MCF 10A (cell line): ENCODE results near the gene SPOUT1. TPM values are rescaled to one million over a fixed set of nuclear protein-coding genes. Genes with fewer than 3 reads are reported as not detected.

Experiments used
- BruUV-seq: library from RNA; stranded (reverse); fragments of 400-500 nt; replicated peaks from 2 replicates; lab custom pipeline; 2021; lab: Mats Ljungman, UMichigan
- CTCF ChIA-PET: fragments of 300-600 bp; sonication (Branson Sonifier 250); formaldehyde crosslinking; extraction: SDS; loops from one replicate; lab custom pipeline; 2021; ENCODE audit warnings: antibody characterized with exemption, inconsistent platforms; lab: Yijun Ruan, JAX
- POLR2A ChIA-PET: fragments of 300-600, 350-650 bp; sonication (Branson Sonifier 250); formaldehyde crosslinking; extraction: SDS; loops from one replicate; lab custom pipeline; 2020; ENCODE audit warnings: antibody characterized with exemption, inconsistent platforms; lab: Yijun Ruan, JAX
- DNase-seq: peaks from one replicate; pipeline ENCODE4 v3.0.0-alpha.2; 2018; ENCODE audit not compliant: unreplicated experiment
- H3K27ac Mint-ChIP-seq: one replicate; pipeline ENCODE4 v1.8.0; 2022; ENCODE audit warnings: mild to moderate bottlenecking, low read depth, mixed read lengths; ENCODE audit not compliant: unreplicated experiment
- H3K27me3 Mint-ChIP-seq: one replicate; pipeline ENCODE4 v1.8.0; 2022; ENCODE audit warnings: mixed read lengths; ENCODE audit not compliant: insufficient read depth, unreplicated experiment
- H3K36me3 Mint-ChIP-seq: one replicate; pipeline ENCODE4 v1.8.0; 2022; ENCODE audit warnings: mild to moderate bottlenecking, moderate library complexity, mixed read lengths; ENCODE audit not compliant: insufficient read depth, unreplicated experiment
- H3K4me1 Mint-ChIP-seq: one replicate; pipeline ENCODE4 v1.8.0; 2022; ENCODE audit warnings: mixed read lengths; ENCODE audit not compliant: insufficient read depth, unreplicated experiment
- H3K4me3 Mint-ChIP-seq: one replicate; pipeline ENCODE4 v1.8.0; 2022; ENCODE audit warnings: mild to moderate bottlenecking, moderate library complexity, mixed read lengths; ENCODE audit not compliant: unreplicated experiment
- H3K9me3 Mint-ChIP-seq: one replicate; pipeline ENCODE4 v1.8.0; 2022; ENCODE audit warnings: mixed read lengths; ENCODE audit not compliant: unreplicated experiment
- intact Hi-C: fragments of 100-400 bp; cut with micrococcal nuclease; formaldehyde crosslinking; loops from 2 replicates; pipeline ENCODE4 v1.14.1; 2022
- total RNA-seq: library from RNA; stranded (reverse); gene quantifications from 2 replicates; pipeline ENCODE4 v1.2.3, GENCODE V29; 2022
- TF ChIP-seq, protein P1 (sequence below): fragments of 200-600 bp; IDR thresholded peaks from one replicate; pipeline ENCODE4 v1.8.0; 2022; ENCODE audit warnings: antibody characterized with exemption, mild to moderate bottlenecking; ENCODE audit not compliant: unreplicated experiment

SPOUT1 gene
- total RNA-seq, 1 experiment from 2014 or later = 32.4 TPM

DNA sequence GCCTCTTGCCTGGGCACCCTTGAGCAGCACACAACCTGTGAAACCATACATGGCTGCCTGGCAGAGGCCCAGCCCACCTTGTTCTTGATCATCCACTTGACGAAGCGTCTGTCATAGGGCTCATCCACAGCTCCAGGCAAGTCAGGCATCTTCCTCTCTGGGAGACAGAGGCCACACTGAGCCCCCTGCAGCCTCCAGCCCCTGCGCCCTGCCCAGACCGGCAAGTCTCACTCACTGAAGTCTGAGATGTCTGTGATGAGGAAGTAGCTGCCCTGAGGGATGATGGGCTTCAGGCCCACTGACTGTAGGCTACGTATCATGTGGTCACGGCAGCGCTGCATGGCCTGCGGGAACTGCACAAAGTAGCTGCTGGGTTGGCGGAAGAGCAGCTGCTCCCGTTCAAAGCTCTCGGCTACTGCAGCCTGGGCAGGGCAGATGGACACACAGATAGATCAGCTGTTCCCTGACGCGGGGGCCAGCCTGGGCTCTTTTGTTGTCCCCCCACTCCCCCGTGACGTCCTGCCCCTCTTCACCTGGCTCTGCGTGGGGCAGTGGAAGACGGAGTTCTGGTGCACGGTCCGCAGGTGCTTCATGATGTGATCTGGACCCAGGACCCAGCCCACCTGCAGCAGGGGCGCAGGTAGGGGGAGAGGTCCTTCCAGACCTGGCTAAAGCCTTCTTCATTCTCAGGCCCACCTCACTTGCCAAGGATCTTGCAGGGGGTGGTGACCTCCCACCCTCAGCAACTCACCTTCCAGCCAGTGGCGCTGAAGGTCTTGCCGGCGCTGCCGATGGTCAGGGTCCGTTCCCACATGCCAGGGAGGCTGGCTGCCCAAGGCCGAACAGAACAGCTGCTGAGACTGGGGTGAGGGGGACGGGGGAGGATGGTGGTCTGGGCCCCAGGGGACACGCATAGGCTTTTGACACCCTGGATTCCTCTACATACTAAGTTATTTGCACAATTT is 5.9 kb upstream of the SPOUT1 start:
- TF ChIP-seq, protein P1, sequence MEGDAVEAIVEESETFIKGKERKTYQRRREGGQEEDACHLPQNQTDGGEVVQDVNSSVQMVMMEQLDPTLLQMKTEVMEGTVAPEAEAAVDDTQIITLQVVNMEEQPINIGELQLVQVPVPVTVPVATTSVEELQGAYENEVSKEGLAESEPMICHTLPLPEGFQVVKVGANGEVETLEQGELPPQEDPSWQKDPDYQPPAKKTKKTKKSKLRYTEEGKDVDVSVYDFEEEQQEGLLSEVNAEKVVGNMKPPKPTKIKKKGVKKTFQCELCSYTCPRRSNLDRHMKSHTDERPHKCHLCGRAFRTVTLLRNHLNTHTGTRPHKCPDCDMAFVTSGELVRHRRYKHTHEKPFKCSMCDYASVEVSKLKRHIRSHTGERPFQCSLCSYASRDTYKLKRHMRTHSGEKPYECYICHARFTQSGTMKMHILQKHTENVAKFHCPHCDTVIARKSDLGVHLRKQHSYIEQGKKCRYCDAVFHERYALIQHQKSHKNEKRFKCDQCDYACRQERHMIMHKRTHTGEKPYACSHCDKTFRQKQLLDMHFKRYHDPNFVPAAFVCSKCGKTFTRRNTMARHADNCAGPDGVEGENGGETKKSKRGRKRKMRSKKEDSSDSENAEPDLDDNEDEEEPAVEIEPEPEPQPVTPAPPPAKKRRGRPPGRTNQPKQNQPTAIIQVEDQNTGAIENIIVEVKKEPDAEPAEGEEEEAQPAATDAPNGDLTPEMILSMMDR = no peak
- Mint-ChIP-seq H3K9me3 (no peaks in the 10 kb centered on the region), H3K4me3 (no peak overlapping the region), H3K36me3 (peaks cover 26% of the 10 kb centered on the region), H3K27me3 (no peaks in the 10 kb centered on the region), H3K27ac (no peak overlapping the region), H3K4me1 (no peaks in the 10 kb centered on the region)
- intact Hi-C loops = no loop called here
- DNase-seq = no peak
- ChIA-PET CTCF (interaction anchor here (0.6 kb wide), 1 partner anchor 75 kb away, joined by 3 read pairs; no protein-coding TSS in a partner anchor), POLR2A (no interaction called here)
- no TSS peak for BruUV-seq

DNA sequence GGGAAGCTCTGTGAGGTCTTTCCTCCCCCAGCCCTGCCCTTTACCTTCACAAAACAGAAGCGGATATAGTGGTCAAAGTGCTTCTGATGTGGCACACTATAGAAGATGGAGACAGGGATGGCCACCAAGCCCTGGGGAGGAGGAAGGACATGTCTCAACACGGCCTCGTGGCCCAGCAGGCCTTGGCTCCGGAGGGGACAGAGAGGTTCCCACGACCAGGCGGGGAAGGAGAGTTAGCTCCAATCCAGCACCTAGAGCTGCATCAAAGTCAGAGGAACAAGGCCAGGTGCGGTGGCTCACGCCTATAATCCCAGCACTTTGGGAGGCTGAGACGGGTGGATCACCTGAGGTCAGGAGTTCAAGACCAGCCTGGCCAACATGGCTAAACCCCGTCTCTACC is 4.1 kb upstream of the SPOUT1 start:
- CTCF ChIA-PET = interaction anchor here (0.6 kb wide), 1 partner anchor 292 kb away, joined by 3 read pairs; no protein-coding TSS in a partner anchor
- POLR2A ChIA-PET = no interaction called here
- DNase-seq = no peak
- Mint-ChIP-seq H3K27ac (peak overlapping the region; percentile 59), H3K27me3 (no peaks in the 10 kb centered on the region), H3K4me3 (no peak overlapping the region), H3K4me1 (peaks cover 5% of the 10 kb centered on the region), H3K9me3 (no peaks in the 10 kb centered on the region), H3K36me3 (peaks cover 20% of the 10 kb centered on the region)
- BruUV-seq = no TSS peak
- intact Hi-C loops = no loop called here
- TF ChIP-seq, protein P1 = no peak

DNA sequence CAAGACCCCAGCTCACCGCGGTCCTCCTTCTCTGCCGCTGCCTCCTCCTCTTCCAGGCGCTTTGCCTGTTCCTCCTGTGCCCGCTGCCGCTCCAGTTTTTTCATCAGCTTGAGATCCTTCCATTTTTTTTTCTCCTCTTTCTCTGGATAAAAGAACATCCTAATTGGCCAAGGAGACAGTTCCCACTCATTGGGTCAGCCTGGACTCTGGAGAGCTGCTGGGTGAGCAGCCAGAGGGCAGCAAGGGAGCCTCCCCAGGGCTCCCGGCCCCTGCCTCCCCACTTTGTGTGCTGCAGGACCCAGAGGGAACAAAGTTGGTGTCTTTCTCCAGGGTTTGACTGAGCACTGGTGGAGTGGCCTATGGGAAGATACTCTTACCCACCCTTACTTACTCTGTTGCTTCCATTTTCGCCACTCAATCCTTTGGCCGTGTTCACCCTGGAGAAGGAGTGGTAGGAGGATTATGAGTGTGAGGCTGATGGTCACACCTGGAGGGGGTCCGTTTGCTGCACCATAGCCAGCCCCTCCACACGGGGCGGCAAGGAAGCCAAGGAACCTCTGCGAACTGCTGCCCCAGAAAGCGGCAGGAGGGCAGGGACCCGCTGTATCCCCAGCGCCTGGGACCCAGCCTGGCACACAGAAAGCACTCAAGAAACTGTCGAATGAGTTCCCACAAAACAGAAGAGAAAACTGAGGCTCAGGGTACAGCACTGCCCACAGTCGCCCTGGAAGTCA is 708 bp downstream of the SPOUT1 start:
- TF ChIP-seq, protein P1 = no peak
- peak overlapping the region; percentile 94 for H3K27ac Mint-ChIP-seq
- BruUV-seq = no TSS peak
- no peak for DNase-seq
- H3K9me3 Mint-ChIP-seq = no peaks in the 10 kb centered on the region
- peaks cover 15% of the 10 kb centered on the region for H3K4me1 Mint-ChIP-seq
- peaks cover 21% of the 10 kb centered on the region for H3K36me3 Mint-ChIP-seq
- ChIA-PET POLR2A (interaction anchor here (0.5 to 2.1 kb wide), 14 partner anchors 9 to 1865 kb away, joined by 3 to 39 read pairs (median 4); partner anchors contain the start of genes ENDOG, KYAT1 and SPTAN1), CTCF (interaction anchor here (1.0 to 2.3 kb wide), 3 partner anchors 10 to 35 kb away, joined by 4 to 13 read pairs (median 6); partner anchors contain the start of gene ENDOG)
- intact Hi-C loops = no loop called here
- peak overlapping the region; percentile 97 for H3K4me3 Mint-ChIP-seq
- no peaks in the 10 kb centered on the region for H3K27me3 Mint-ChIP-seq

DNA sequence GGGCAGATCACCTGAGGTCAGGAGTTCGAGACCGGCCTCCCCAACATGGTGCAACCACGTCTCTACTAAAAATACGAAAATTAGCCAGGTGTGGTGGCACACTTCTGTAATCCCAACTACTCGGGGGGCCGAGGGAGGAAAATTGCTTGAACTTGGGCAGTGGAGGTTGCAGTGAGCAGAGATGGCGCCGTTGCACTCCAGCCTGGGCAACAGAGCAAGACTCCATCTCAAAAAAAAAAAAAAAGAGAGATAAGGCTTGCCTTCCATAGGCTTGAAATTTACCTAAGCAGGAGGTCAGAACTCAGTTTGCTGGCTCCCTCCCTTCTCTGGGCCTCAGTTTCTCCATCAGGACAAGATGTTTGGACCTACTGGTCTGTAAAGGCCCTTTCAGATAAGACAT is 1.3 kb downstream of the SPOUT1 start:
- no peaks in the 10 kb centered on the region for H3K9me3 Mint-ChIP-seq
- no peak for DNase-seq
- CTCF ChIA-PET = interaction anchor here (1.4 to 2.3 kb wide), 2 partner anchors 10 to 193 kb away, joined by 5 to 6 read pairs; partner anchors contain the start of gene ENDOG
- POLR2A ChIA-PET = interaction anchor here (0.5 to 2.1 kb wide), 3 partner anchors 10 to 1866 kb away, joined by 3 to 21 read pairs (median 3); partner anchors contain the start of gene ENDOG
- peak overlapping the region; percentile 97 for H3K4me3 Mint-ChIP-seq
- no TSS peak for BruUV-seq
- TF ChIP-seq, protein P1 = no peak
- H3K27me3 Mint-ChIP-seq = no peaks in the 10 kb centered on the region
- H3K4me1 Mint-ChIP-seq = peaks cover 15% of the 10 kb centered on the region
- intact Hi-C loops = no loop called here
- H3K27ac Mint-ChIP-seq = no peak overlapping the region
- H3K36me3 Mint-ChIP-seq = peaks cover 21% of the 10 kb centered on the region
